Measurements from ENCODE around the gene ZP3.

DNA sequence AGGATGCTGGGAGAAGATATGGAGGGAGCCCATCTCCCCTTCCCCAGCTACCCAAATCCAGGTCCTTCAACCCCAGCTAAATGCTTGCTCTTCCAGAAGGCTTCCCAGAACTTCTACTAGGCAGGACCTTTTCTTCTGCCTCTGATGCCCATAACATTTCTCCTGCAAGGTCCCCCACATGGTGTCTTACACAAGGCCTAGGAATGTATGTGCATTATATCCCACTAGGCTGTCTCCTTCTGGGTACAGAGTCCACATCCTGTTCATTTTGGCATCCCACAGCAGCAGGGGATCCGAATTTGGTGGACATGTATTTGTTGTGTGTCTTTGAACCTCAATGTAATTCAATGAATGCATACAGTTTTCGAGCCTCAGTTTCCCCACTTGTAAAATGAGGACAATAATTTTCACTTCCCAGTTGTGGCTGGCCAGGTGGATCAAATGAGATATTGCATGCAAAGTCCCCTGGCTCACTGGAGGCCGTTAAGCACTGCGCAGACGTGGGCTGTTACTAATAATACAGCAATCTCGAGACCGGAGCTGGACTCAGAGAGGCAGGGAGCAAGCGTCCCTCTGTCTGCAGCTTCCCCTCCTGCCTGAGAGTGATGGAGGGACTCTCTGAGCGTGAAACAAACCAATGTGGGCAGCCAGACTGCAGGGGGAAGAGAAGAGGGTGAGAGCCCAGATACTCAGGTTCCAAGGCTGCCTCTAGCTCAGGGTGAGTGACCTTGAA, 47.4 kb upstream of the ZP3 start:
- TF ChIP-seq, protein P1, sequence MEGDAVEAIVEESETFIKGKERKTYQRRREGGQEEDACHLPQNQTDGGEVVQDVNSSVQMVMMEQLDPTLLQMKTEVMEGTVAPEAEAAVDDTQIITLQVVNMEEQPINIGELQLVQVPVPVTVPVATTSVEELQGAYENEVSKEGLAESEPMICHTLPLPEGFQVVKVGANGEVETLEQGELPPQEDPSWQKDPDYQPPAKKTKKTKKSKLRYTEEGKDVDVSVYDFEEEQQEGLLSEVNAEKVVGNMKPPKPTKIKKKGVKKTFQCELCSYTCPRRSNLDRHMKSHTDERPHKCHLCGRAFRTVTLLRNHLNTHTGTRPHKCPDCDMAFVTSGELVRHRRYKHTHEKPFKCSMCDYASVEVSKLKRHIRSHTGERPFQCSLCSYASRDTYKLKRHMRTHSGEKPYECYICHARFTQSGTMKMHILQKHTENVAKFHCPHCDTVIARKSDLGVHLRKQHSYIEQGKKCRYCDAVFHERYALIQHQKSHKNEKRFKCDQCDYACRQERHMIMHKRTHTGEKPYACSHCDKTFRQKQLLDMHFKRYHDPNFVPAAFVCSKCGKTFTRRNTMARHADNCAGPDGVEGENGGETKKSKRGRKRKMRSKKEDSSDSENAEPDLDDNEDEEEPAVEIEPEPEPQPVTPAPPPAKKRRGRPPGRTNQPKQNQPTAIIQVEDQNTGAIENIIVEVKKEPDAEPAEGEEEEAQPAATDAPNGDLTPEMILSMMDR (IDR thresholded peaks at IDR 0.05): peak in 1 of 12 donors; percentile 13
- TF ChIP-seq POLR2A (IDR thresholded peaks at IDR 0.05): no peak
